Fibroblast of peridontal ligament (primary cell): ENCODE measurements around the gene MYH13.
"Not testable (repeated sequence)": the region's sequence is repeated elsewhere in the genome, so short reads cannot be mapped to it uniquely, and the experiment has no call there.

Experiments used
- DNase-seq: peaks from one replicate; pipeline ENCODE4 v3.0.0-alpha.2; 2010; ENCODE audit errors: extremely low read depth

Gene MYH13

GRCh38 chr17:10304758-10305300 is 68.0 kb downstream of the MYH13 start:
- no peak for DNase-seq

GRCh38 chr17:10297691-10298090 is 75.1 kb downstream of the MYH13 start:
- no peak for DNase-seq

GRCh38 chr17:10295728-10296343 is 77.0 kb downstream of the MYH13 start:
- no peak for DNase-seq

GRCh38 chr17:10294180-10294579 is 78.6 kb downstream of the MYH13 start:
- no peak for DNase-seq

- DNase-seq = no peak
These were observed 80.5 kb downstream of the MYH13 start for GRCh38 chr17:10292057-10292937.

DNA sequence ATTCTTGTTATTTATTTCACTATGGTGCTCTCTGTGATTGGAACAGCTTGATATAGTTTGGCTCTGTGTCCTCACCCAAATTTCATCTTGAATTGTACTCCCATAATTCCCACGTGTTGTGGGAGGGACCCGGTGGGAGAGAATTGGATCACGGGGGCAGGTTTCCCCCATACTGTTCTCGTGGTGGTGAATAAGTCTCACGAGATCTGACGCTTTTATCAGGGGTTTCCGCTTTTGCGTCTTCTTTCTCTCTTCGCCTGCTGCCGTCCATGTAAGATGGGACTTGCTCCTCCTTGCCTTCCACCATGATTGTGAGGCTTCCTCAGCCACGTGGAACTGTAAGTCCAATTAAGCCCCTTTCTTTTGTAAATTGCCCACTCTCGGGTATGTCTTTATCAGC is 81.2 kb downstream of the MYH13 start:
- DNase-seq = not testable (repeated sequence)

DNA sequence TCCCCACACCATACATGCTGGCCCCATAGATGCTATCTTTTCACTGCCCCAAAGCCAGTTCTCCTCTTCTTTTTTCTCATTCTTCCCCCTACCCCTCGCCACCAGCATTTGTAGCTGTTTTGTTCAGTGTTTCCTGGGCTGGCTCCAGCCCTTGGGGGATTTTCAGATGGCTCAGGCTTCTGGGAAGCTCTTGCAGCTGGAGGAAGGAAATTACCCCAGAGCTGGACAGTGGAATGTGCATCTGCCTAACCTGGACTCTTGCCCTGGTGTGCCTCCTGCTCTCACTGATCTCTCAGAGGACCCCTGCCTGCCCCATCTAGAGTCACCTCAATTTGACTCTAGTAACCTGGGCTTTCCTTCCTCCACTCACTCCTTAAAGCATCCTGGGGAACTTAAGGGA is 82.8 kb downstream of the MYH13 start:
- DNase-seq = no peak

DNA sequence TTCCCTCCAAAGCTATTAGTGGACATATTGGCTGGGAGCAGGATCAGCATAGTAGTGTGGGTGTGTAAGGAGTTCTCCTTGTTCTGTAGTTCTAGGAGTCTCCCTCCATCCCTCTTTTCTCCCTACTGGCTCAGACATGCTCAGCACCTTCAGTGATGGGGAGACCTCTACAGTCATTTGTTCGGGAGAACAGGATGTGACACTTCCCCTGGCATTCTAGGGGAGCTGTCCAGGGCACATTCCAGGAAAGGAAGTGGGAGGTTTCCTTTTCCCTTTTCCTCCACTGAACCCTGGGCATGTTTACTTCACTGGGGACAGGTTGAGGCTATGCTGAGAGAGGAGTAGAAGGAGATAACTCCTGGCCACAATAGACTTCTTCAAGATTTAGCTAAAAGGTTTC is 86.5 kb downstream of the MYH13 start:
- no peak for DNase-seq

DNA sequence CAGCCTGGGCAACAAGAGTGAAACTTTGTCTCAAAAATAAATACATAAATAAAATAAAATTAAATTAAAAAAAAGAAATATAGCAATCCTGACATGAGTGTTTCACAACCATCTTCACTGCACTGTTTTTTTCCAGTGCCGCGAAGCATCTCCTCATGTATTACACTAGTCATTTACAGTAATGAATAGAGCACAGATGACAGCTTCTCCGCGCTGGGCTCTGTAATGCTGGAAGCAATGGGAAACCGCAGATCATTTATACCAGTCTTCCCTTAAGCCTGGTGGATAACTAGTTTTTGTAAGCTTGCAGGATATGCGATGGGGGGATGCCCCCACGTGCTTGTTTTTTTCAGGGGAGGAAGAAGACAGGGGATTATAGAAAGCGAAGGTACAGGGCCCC is 86.9 kb downstream of the MYH13 start:
- no peak for DNase-seq

DNA sequence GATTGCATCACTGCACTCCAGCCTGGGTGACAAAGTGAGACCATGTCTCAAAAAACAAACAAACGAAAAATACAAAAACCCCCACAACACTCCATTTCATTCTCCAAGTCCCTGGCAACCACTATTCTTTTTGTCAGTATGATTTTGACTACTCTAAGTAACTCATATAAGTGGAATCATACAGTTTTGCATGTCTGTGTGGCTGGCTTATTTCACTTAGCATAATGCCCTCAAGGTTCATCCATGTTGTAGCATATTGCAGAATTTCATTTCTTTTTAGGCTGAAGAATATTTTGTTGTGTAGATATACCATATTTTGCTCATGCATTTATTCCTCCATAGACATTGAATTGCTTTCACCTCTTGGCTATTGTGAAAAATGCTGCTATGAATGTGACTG is 92.7 kb downstream of the MYH13 start:
- DNase-seq = no peak

DNA sequence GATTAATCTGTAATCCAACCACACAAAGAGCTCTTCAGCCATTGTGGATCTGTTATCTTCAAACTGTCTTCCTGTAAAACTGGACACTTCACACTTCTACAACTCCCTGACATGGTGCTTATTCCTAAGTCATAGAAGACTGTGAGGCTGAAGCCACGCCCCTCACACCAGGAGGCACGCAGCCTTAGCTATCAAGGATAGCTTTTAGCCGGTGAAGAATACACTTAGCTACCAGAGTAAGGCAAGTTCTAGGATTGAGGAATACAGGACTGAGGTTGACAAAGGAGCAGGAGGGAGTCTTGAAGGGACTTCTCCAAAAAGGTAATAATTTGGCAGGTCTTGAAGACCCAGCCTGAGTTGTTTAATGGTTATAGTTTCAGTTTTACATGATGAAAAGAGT is 94.6 kb downstream of the MYH13 start:
- DNase-seq = no peak

GRCh38 chr17:10276436-10276835 is 96.4 kb downstream of the MYH13 start:
- DNase-seq = no peak

GRCh38 chr17:10275418-10275817 is 97.4 kb downstream of the MYH13 start:
- DNase-seq = no peak

- no peak for DNase-seq
These were observed 101.7 kb downstream of the MYH13 start for GRCh38 chr17:10271106-10271562.

- no peak for DNase-seq
These were observed 102.5 kb downstream of the MYH13 start for GRCh38 chr17:10270258-10270657.

GRCh38 chr17:10268005-10268404 is 104.8 kb downstream of the MYH13 start:
- DNase-seq = no peak

GRCh38 chr17:10266296-10266876 is 106.4 kb downstream of the MYH13 start:
- no peak for DNase-seq

DNA sequence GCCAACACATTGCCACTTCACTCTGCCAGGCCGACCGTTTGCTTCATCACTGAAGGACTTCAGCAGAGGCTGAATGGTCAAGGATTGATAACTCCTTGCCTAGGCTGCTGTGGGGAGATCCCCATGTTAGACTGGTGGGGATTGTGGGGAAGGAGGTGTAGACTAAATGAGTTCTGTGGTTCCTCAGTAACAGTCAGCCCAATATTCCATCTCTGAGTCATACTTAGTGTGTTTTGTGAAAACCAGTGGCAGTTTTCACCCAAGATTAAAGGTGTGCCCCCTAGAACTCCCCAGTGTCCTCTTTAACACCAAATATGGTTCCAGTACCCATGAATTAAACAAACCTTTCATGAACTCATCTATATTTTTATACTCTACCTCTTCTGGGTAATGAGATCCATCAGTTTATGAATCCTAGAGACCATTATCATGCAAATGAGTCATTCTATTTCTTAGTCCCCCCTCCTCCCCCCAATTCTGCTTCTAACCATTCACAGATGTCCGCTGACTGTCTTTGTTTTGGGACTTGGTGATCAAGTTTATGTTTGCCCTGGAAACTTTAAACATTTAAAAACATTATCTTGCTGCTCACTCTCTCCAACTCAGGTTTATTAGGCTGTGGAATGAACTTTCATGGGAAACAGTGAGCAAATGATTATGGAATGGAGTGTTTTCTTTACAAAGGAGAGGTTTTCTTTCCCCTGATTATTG is 107.6 kb downstream of the MYH13 start:
- no peak for DNase-seq

DNA sequence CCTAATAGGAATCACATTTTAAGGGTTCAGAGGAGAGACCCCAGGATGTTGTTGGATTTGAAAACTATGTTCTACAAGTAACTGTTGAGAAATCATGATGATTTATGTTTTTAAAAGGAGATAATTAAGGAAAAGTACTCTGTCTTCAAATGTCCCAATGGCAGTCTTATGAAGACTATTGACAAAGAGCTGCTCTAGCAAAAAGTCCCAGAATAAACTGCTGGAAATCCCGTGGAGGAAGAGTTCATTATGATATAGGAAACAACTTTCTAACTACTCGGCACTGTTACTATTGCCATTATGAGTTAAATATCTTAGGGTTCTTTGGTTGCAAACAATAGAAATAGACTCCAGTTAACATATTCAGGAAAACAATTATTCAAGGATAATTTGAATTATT is 108.8 kb downstream of the MYH13 start:
- no peak for DNase-seq

DNA sequence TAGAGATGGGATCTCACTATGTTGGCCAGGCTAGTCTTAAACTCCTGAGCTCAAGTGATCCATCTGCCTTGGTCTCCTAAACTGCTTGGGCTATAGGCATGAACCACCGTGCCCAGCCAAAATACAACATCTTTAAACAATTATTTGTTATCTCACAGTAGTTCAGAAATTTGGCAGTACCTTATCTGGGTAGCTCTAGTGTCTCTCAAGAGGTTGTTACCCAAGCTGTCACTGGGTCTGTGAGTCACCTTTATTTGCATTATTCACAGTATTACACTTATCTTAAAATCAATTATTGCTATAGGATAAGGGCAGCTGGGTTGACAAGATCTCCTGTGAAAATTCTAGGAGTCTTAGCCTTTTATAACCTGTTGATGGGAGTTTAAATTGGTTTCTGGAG is 110.4 kb downstream of the MYH13 start:
- no peak for DNase-seq

GRCh38 chr17:10261098-10261497 is 111.7 kb downstream of the MYH13 start:
- DNase-seq = no peak
